ENCODE data around the gene ANO3. TPM values are rescaled to one million over a fixed set of nuclear protein-coding genes. Genes with fewer than 3 reads are reported as not detected.
"Not testable (repeated sequence)": the region's sequence is repeated elsewhere in the genome, so short reads cannot be mapped to it uniquely, and the experiment has no call there.

The ANO3 gene
- total and polyA plus RNA-seq, 4 donors, result under 0.01 to 2.0 (median 0.40) TPM

DNA sequence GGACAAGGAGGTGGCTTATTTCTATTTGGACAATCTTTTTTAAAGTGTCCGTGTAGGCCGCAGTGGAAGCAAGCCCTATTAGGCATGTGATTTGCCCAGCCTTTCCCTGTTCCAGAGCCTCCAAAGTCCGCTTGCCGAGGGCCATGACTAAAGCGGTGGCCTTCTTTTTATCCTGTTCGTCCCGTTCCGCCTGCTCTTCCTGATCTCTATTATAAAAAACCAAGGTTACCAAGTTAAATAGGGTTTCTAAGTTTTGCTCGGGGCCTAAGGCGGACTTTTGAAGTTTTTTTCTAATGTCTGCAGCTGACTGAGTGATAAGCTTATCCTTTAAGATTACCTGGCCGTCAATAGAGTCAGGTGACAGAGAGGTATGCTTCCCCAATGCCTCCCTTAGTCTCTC is 261.8 kb downstream of the ANO3 start:
- Histone ChIP-seq H3K27me3 (ENCODE audit: control insufficient read depth in 4 of 4, insufficient read depth in 4 of 4, low read length in 3 of 4) (no peaks in the 10 kb centered on the region), H3K4me1 (ENCODE audit: control insufficient read depth in 4 of 4, insufficient read depth in 4 of 4, low read length in 3 of 4) (no peaks in the 10 kb centered on the region), H3K36me3 (ENCODE audit: control insufficient read depth in 4 of 4, insufficient read depth in 3 of 4, low read depth in 1 of 4, low read length in 3 of 4) (no peaks in the 10 kb centered on the region), H3K9me3 (ENCODE audit: control insufficient read depth in 4 of 4, low read length in 3 of 4) (no peaks in the 10 kb centered on the region), H3K4me3 (ENCODE audit: low read depth in 1 of 3, low read length in 3 of 3) (no peak overlapping the region), H3K9ac (ENCODE audit: low read depth in 1 of 2, low read length in 2 of 2) (no peak overlapping the region), H3K27ac (ENCODE audit: low read depth in 1 of 2, low read length in 2 of 2) (no peak overlapping the region)
- TF ChIP-seq FOXA1 (IDR thresholded peaks at IDR 0.05) (no peak), CTCF (IDR thresholded peaks at IDR 0.05; ENCODE audit: low read depth, low read length, missing input control) (no peak), GABPA (IDR thresholded peaks at IDR 0.05 in 1 of 2, conservative IDR thresholded peaks at IDR 0.05 in 1 of 2) (no peak)
- TF ChIP-seq, protein P1, sequence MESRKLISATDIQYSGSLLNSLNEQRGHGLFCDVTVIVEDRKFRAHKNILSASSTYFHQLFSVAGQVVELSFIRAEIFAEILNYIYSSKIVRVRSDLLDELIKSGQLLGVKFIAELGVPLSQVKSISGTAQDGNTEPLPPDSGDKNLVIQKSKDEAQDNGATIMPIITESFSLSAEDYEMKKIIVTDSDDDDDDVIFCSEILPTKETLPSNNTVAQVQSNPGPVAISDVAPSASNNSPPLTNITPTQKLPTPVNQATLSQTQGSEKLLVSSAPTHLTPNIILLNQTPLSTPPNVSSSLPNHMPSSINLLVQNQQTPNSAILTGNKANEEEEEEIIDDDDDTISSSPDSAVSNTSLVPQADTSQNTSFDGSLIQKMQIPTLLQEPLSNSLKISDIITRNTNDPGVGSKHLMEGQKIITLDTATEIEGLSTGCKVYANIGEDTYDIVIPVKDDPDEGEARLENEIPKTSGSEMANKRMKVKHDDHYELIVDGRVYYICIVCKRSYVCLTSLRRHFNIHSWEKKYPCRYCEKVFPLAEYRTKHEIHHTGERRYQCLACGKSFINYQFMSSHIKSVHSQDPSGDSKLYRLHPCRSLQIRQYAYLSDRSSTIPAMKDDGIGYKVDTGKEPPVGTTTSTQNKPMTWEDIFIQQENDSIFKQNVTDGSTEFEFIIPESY (IDR thresholded peaks at IDR 0.05), result no peak
- 79% methylated on average over 11 of the region's 11 CpGs for WGBS
- no peak for DNase-seq (ENCODE audit: low spot score)

GRCh38 chr11:26595207-26595865 is 263.4 kb downstream of the ANO3 start:
- H3K9ac ChIP-seq (ENCODE audit: low read depth in 1 of 2, low read length in 2 of 2); H3K27me3 ChIP-seq (ENCODE audit: control insufficient read depth in 4 of 4, insufficient read depth in 4 of 4, low read length in 3 of 4); H3K4me1 ChIP-seq (ENCODE audit: control insufficient read depth in 4 of 4, insufficient read depth in 4 of 4, low read length in 3 of 4); H3K27ac ChIP-seq (ENCODE audit: low read depth in 1 of 2, low read length in 2 of 2); H3K9me3 ChIP-seq (ENCODE audit: control insufficient read depth in 4 of 4, low read length in 3 of 4); H3K4me3 ChIP-seq (ENCODE audit: low read depth in 1 of 3, low read length in 3 of 3); DNase-seq (ENCODE audit: low spot score); H3K36me3 ChIP-seq (ENCODE audit: control insufficient read depth in 4 of 4, insufficient read depth in 3 of 4, low read depth in 1 of 4, low read length in 3 of 4): not testable (repeated sequence)
- 55% methylated on average over 7 of the region's 7 CpGs for WGBS

DNA sequence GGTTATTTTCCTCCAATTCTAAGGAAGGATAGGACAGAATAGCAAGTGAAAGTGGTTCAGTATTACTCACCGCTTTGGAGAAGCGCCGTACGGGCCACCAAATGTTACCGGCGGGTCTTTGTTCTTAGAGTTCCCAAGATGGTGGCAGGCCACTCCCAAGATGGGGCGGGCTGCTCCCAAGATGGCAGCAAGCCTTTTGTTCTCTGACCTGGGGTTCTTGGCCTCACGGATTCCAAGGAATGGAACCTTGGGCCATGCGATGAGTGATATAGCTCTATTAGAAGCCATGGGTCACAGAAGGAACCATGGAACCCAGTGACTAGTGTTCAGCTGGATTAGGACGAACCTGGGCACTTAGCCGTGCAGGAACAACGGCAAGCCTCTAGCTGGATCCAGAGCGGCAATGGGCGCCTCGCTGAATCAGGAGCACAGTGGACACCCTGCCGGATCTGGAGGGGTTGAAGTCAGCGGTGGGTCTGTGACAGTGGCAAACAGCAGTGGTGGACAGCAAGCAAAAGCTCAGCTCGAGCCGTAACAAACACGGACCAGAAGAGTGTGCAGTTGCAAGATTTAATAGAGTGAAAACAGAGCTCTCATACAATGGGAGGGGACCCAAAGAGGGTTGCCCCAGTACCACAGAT is 265.2 kb downstream of the ANO3 start:
- H3K27me3 ChIP-seq (ENCODE audit: control insufficient read depth in 4 of 4, insufficient read depth in 4 of 4, low read length in 3 of 4); H3K36me3 ChIP-seq (ENCODE audit: control insufficient read depth in 4 of 4, insufficient read depth in 3 of 4, low read depth in 1 of 4, low read length in 3 of 4); H3K4me1 ChIP-seq (ENCODE audit: control insufficient read depth in 4 of 4, insufficient read depth in 4 of 4, low read length in 3 of 4); DNase-seq (ENCODE audit: low spot score); H3K27ac ChIP-seq (ENCODE audit: low read depth in 1 of 2, low read length in 2 of 2); H3K4me3 ChIP-seq (ENCODE audit: low read depth in 1 of 3, low read length in 3 of 3); H3K9ac ChIP-seq (ENCODE audit: low read depth in 1 of 2, low read length in 2 of 2); H3K9me3 ChIP-seq (ENCODE audit: control insufficient read depth in 4 of 4, low read length in 3 of 4): not testable (repeated sequence)
- WGBS, result 91% methylated on average over 20 of the region's 20 CpGs

DNA sequence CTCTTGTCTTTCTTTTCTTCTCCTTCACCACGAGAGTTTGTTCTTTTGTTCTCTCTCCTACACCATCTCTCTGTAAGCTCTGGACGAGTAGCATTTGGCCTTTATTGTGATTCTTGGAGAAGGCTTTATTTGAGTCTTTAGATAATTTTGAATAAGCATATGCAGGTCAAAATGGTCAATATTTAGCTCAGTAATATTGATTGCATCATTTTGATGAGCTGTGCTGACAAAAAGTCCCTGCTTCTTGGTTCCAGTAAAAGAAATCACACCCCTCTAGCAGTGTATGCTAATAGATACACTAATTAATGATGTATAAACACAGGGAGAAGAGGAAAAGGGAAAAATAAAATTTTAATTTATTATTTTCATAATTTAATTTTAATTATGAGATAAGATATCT is 266.0 kb downstream of the ANO3 start:
- Histone ChIP-seq H3K9me3 (ENCODE audit: control insufficient read depth in 4 of 4, low read length in 3 of 4) (no peaks in the 10 kb centered on the region), H3K27ac (ENCODE audit: low read depth in 1 of 2, low read length in 2 of 2) (no peak overlapping the region), H3K9ac (ENCODE audit: low read depth in 1 of 2, low read length in 2 of 2) (no peak overlapping the region), H3K4me3 (ENCODE audit: low read depth in 1 of 3, low read length in 3 of 3) (no peak overlapping the region), H3K36me3 (ENCODE audit: control insufficient read depth in 4 of 4, insufficient read depth in 3 of 4, low read depth in 1 of 4, low read length in 3 of 4) (no peaks in the 10 kb centered on the region), H3K27me3 (ENCODE audit: control insufficient read depth in 4 of 4, insufficient read depth in 4 of 4, low read length in 3 of 4) (peaks cover 0 to 4% (median 0%) of the 10 kb centered on the region in 4 donors), H3K4me1 (ENCODE audit: control insufficient read depth in 4 of 4, insufficient read depth in 4 of 4, low read length in 3 of 4) (no peaks in the 10 kb centered on the region)
- no peak for DNase-seq (ENCODE audit: low spot score)
- WGBS, result 71% methylated on average over 2 of the region's 2 CpGs
- no peak for TF ChIP-seq GABPA (IDR thresholded peaks at IDR 0.05 in 1 of 2, conservative IDR thresholded peaks at IDR 0.05 in 1 of 2)
- TF ChIP-seq ATF3 (IDR thresholded peaks at IDR 0.05), result no peak
- TF ChIP-seq YY1 (IDR thresholded peaks at IDR 0.05), result no peak
- TF ChIP-seq FOXA1 (IDR thresholded peaks at IDR 0.05), result no peak
- TF ChIP-seq SP1 (IDR thresholded peaks at IDR 0.05), result no peak
- TF ChIP-seq REST (IDR thresholded peaks at IDR 0.05), result no peak
- no peak for TF ChIP-seq RAD21 (IDR thresholded peaks at IDR 0.05)
- no peak for TF ChIP-seq RXRA (IDR thresholded peaks at IDR 0.05)
